ENCODE data around the gene MMD.
"Not testable (repeated sequence)": the region's sequence is repeated elsewhere in the genome, so short reads cannot be mapped to it uniquely, and the experiment has no call there.

The MMD gene

GRCh38 chr17:55443904-55444303, 22.3 kb upstream of the MMD start:
- DNase-seq: no peak

- no peak for DNase-seq
Observed at GRCh38 chr17:55442953-55443683, 21.5 kb upstream of the MMD start.

DNA sequence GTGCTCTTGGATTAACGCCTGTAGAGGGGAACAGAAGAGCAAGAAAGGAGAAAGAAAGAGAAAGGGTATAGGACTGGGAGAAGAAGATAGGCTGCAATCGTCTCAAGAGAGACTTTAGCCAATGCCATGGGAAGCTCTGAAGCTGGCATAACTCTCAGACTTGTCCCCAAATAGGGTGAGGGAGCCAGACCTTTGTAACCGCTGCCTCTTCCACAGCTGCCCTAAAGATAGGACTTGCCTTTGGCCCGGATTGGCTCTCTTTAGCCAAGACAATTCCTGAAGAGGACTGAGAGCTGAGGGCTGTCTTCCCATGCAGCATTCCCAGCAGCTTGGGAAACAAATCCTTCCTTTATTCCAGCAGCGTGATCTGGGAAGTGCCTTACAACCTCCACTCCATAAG, 20.8 kb upstream of the MMD start:
- no peak for DNase-seq

DNA sequence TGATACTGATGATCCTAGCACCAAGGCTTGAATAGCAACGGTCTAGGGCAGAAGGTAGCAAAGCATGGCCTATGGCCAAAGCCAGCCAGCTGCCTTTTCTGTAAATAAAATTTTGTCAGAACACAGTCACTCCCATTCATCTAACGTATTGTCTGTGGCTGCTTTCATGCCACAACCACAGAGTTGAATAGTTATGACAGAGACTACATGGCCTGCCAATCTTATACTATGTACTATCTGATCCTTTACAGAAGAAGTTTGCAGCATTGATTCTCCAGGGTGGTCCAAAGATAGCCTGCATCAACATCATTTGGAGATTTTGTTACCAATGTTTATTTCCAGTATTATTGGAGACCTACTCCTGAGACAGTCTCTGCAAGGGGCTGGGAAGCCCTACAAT, 19.9 kb upstream of the MMD start:
- DNase-seq: no peak

DNA sequence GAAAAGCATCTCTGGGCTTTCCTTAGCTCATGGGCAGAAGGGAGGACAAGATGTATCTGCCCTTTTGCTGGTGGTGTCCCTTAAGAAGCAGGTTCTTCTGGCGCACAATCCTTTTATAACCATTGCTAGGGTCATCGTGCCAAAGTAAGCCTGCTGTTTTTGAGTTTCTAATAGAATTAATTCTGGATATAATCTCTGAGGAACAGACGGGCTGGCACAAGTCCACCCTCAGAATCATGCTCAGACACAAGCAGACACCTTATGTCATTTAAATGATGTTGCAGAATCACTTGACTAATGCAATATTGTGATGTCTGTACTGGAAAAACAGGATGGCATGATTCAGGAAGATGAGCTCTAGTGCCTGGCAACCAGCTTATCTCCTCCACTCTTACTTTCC, 18.8 kb upstream of the MMD start:
- no peak for DNase-seq

DNA sequence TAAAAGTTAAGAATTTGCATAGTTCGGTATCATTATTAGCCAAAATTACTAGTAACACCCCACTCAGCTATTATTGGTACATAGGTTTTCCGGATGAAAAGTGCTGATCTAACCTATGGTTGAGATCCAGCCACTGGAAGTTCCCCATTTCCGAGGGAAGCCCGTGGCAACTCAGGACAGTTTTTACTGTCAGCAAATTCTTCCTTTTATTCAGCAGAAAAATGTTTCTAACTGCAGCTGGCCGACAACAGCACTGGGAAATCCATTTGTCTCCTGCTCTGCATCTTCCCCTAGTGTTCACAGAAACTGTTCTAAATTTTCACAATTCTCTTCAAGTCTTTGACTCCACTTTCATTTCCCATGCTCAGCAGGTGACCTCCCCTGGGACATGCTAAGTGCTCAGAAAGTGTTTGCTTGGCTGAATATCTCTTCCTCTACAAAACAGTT, 15.5 kb upstream of the MMD start:
- no peak for DNase-seq

DNA sequence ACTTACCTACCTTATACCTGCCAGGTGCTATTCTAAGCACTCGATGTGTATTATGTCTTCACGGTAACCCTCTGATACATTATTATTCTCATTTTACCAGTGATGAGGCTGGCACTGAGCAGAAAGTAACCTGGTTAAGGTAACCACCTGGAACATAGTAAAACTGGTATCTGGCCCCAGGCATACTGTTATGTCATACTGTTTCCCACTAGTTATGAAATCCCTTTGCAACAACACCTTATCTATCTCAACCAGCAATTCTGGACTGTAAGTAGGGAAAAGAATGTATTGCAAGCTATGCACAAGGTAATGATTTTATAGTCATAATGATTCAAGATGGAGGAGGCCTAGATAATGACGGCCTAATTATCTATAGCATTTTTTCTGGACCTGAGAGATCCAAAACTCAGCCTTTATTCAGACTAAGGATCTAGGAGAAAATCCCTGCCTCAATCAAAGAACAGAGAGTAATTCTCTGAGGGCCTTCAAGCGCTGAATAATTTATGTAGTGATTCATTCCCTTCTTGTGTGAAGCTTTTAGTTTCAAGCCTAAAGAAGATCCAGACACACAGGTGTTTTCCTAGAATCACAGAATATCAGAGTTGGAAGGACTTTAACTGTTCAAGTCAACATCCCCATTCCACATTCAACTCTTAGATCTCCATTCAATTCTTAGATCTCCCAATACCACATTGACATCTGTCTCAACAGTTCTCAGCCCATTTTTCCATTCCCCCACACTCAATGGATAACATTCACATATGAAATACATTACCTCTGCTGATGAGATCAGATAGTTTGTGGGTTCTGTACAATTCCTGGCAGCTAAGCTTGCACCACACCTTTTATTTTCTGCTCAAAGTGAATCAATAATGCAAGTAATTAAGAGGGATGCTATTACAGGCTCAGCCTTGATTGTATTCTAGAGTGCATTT, 14.9 kb upstream of the MMD start:
- no peak for DNase-seq

DNA sequence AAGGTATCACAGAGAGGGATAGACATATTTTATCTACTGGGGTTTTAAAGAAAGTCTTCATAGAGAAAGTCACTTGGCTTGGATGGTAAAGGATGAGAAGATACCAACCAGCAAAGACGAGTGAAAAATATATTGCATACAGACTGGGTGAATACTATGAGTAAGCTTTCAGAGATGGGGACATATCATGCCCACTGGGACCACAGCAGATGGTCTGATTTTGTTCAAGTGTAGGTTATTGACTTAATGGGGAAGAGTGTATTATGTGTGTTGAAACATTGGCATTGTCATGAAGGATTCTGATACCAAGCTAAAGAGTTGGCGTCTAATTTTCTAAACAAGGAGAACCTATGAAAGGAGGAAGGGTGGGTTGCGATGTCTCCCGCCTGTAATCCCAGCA, 13.8 kb upstream of the MMD start:
- no peak for DNase-seq

GRCh38 chr17:55434721-55435120, 13.1 kb upstream of the MMD start:
- no peak for DNase-seq

GRCh38 chr17:55433629-55434422, 12.2 kb upstream of the MMD start:
- no peak for DNase-seq

- DNase-seq: no peak
Observed at GRCh38 chr17:55433029-55433628, 11.5 kb upstream of the MMD start.

DNA sequence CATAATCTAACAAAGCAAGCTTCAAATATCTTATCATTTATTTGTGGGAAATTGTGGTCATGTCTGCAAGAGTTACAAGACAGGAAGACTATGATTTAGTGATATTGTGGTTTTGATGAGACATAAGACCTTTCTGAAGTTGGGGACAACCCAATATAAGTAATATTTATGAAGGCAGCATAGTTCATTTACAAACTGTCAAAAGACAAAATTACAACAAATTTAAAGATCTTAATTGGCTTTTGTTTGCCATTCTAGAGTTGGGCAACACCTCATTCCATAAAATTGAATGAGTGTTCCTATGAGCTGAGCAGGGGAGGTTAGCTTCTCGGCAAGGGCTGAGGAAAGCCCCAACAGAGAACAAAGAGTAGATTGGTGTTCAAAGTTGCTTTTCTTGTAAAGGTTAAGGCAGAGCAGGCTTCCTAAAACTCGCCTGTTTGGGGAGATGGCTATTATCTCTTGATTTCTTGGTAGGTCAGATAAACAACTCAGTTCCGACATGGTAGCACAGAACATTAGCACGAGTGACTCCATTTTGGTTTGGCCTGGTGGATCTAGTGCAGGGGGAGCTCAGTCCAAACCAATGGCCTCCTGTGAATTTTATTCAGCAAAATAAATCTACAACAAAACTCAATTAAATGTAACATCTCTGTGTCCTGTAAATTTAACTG, 10.9 kb upstream of the MMD start:
- no peak for DNase-seq

DNA sequence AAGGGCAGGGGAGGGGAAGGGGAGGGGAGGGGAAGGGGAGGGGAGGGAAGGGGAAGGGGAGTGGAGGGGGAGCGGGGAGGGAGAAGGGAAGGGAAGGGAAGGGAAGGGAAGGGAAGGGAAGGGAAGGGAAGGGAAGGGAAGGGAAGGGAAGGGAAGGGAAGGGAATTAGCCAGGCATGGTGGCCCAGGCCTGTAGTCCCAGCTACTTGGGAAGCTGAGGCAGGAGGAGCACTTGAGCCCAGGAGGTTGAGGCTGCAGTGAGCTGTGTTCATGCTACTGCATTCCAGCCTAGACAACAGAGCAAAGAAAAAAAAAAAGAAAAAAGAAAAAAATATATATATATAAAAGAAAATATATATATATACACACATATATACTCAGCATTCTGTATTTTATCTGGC, 10.3 kb upstream of the MMD start:
- DNase-seq: not testable (repeated sequence)

GRCh38 chr17:55430541-55431288, 9.1 kb upstream of the MMD start:
- DNase-seq: no peak

DNA sequence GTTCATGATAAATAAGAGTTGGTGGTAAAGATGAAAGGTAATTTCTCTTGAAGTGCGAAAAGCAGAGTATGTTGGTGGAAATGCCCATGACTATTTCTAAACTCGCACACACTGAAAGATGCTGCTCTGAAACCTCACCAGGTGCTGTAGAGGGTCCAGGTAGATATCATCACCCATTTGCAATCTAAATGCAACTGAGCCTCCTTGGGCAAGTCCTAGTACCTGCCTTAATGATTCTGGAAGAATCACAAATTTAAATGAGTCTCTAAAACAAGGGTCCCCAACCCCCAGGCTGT, 5.9 kb upstream of the MMD start:
- no peak for DNase-seq

DNA sequence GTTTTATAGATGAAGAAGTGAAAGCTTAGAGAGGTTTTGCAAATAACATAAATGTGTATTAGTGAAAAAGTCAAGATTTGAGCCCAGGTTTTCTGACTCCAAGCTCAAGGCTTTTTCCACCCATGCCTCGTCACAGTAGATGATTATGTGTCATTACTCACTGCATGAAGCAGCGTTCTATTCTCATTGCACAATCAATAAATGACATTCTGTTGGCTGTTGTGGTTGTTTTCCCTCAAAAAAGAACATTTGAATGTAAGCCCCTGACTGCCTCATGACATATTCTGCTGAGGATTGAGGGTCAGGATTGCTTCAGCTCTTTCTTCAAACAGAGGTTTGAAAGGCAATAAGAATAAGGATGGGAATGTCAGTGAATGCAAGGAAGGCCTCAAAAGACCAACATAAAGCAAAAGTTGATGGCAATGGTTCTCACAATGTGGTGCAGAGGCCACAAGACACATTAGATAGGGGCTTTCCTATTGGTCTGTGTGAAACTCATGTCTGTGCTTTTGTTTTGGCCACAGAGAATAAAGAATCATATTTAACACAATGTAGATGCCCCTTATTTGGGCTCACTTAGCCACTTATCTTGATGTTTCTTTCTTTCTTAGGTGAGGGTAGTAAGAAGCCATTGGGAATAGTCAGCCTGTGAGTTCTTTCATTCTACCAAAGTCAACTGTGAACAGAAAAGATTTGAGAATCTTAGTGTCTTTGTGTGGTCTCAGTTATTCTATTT, 5.4 kb upstream of the MMD start:
- no peak for DNase-seq

DNA sequence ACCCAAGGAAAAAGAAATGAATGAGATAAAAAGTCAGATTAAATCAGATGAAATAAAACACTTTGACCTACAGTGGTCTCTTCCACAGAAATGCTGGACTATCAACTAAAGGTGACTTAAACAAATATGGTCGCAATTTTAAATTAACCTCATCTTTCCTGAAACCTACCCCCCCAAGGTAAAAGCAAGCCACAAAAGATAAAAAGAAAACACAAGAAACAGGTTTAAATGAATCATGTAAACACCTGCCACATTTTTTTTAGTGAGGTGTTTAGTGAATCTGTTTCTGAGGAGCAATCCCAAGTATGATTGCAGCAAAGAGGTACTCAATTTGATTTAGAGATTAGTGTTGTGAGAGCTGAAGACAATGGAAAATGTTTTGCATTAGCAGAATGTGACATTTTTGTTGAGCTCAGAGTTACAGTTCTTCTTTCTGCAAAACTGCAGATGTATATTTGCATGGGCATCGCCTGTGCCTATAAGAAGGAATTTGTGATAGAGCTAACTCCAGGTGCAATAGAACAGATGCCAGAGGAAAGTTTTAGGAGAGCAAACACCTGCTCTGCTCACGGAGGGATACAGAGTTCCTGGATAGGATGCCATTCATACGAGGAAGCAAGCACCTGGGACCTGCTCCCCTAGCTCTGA, 3.4 kb upstream of the MMD start:
- no peak for DNase-seq

DNA sequence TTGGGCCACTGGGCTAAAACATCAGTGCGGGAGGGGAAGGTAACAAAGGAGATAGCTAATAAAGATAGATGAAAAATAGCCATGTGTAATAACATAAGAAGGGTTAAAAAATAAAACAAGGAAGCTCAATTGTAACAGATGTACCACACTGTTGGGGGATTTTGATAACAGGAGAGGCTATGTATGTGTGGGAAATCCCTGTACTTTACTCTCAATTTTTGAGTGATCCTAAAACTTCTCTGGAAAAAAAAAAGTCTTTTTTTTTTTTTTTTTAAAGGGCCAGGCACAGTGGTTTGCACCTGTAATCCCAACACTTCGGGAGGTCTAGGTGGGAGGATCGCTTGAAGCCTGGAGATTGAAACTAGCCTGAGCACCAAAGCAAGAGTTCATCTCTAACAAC, 1.9 kb upstream of the MMD start:
- no peak for DNase-seq

- DNase-seq: not testable (repeated sequence)
Observed at GRCh38 chr17:55422828-55423164, 1.2 kb upstream of the MMD start.

DNA sequence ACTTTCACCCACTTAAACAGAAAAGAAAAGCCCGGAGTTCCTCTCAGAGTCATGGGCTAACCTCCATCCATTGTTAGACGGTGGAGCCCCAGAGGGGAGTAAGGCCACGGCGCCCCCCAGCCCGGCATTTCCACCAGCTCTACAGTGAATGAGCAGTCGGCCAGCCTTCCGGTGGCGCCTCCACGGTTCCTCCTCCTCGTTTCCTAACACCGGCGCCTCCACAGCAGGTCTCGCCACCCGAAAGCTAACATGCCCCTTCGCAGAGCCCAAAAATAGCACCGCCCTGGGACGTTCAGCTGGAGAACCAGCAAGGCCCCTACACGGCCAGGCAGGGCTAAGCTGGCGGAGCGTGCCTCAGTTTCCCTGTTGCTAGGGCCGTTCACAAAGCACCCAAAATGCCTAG, 858 bp downstream of the MMD start:
- peak; percentile 65 to 67 for DNase-seq

Measured in activated T-cell treated with anti-CD3 and anti-CD28 coated beads, Interleukin-2, amount 50 U/mL, for 48 hours (primary cell).